ENCODE results near the gene TEX14.
"Not testable (repeated sequence)": the region's sequence is repeated elsewhere in the genome, so short reads cannot be mapped to it uniquely, and the experiment has no call there.

Gene TEX14

DNA sequence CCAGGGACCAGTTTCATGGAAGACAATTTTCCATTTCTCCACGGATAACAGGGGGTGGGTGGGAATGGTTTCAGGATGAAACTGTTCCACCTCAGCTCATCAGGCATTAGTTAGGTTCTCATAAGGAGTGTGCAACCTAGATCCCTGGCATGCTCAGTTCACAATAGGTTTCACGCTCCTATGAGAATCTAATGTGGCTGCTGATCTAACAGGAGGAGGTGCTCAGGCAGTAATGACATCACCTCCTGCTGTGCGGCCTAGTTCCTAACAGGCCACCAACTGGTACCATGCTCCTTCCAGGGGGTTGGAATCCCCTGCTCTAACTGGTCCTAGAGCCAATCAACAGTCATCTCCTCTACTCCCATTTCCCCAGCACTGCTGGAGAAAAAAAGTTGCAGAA, 19.9 kb downstream of the TEX14 start:
- 75 to 84% methylated on average over 2 to 3 of the region's 3 CpGs for WGBS, 2 experiments (ENCODE audit: insufficient coverage in 2 of 2)
- Histone ChIP-seq H3K4me3 (ENCODE audit: extremely low read depth, insufficient read depth, low read length, poor library complexity, severe bottlenecking) (no peak overlapping the region), H3K4me1 (ENCODE audit: control insufficient read depth, insufficient read depth, low read length, poor library complexity, severe bottlenecking) (no peaks in the 10 kb centered on the region), H3K9me3 (ENCODE audit: control insufficient read depth, low read length) (no peaks in the 10 kb centered on the region), H3K27ac (ENCODE audit: low read depth, low read length, severe bottlenecking) (no peak overlapping the region), H3K36me3 (ENCODE audit: control insufficient read depth, insufficient read depth, low read length) (no peaks in the 10 kb centered on the region)

DNA sequence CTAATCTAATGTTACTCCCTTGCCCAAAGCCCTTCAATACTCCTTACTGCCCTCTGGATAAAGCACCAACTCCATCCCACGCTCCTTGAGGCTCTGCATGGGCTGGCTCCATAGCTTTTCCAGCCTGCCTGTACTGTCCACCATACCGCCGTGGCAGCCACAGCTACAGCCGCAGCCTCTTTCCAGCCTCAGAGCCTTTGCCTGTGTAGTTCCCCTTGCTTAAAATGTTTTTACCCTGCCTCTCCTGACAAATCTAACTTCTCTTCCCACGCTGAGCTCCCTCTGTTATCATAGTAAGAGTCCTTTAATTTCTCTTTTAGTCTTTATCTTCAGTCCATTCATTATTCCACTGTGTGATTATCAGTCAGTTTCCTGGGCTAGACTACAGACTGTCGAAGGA, 22.0 kb downstream of the TEX14 start:
- Histone ChIP-seq H3K9me3 (ENCODE audit: control insufficient read depth, low read length) (no peaks in the 10 kb centered on the region), H3K27ac (ENCODE audit: low read depth, low read length, severe bottlenecking) (no peak overlapping the region), H3K4me3 (ENCODE audit: extremely low read depth, insufficient read depth, low read length, poor library complexity, severe bottlenecking) (no peak overlapping the region), H3K36me3 (ENCODE audit: control insufficient read depth, insufficient read depth, low read length) (no peaks in the 10 kb centered on the region), H3K4me1 (ENCODE audit: control insufficient read depth, insufficient read depth, low read length, poor library complexity, severe bottlenecking) (no peaks in the 10 kb centered on the region)
- 87 to 99% methylated on average over 4 to 6 of the region's 6 CpGs for WGBS, 2 experiments (ENCODE audit: insufficient coverage in 2 of 2)

DNA sequence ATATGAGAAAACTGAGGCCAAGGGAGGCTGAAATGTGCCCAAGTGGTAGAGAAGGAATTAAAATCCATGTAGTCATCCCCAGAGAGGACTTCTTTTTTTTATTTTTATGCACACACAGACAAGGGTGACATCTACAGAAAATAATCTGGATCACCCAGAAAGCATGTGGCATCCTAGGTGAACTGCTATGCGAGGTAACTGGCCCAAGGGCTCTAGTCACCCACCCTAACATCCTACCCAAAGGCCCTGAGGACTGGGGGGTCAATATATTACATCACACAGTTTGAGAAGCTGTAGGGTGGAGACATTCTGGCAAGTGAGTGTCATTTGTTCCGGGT, 23.3 kb downstream of the TEX14 start:
- Histone ChIP-seq H3K27ac (ENCODE audit: low read depth, low read length, severe bottlenecking) (no peak overlapping the region), H3K4me1 (ENCODE audit: control insufficient read depth, insufficient read depth, low read length, poor library complexity, severe bottlenecking) (no peaks in the 10 kb centered on the region), H3K9me3 (ENCODE audit: control insufficient read depth, low read length) (no peaks in the 10 kb centered on the region), H3K4me3 (ENCODE audit: extremely low read depth, insufficient read depth, low read length, poor library complexity, severe bottlenecking) (no peak overlapping the region), H3K36me3 (ENCODE audit: control insufficient read depth, insufficient read depth, low read length) (no peaks in the 10 kb centered on the region)
- 80 to 100% methylated on average over 1 of the region's 2 CpGs for WGBS, 2 experiments (ENCODE audit: insufficient coverage in 2 of 2)

DNA sequence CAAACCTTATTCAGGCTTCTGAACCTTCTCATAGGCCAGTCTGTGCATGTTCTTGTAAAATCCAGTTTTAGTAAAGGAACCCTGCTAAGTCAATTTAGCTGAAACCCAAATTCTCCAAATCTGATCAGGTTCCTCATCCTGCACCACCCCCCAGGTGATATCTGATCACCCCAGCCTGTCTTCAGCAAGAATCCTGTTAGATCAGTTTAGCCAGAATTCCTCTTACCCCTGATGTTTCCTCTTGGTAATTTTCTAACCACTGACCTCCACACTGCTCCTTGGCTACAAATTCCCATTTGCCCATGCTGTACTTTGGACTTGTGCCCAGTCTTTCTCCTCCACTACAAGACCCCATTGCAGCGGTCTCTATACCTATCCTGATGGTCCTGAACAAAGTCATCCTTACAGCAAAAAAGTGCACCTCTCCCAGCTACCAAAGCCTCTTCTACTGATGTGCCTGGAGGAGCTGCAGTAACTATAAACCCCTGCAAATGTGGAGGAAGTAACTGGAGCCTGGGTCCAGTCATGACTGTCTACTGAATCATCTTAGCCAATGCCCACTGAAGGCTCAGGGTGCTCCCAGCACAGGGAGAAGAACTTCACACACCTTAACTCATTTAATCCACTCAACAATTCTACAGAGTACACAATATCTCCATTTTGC, 23.8 kb downstream of the TEX14 start:
- Histone ChIP-seq H3K9me3 (ENCODE audit: control insufficient read depth, low read length) (no peaks in the 10 kb centered on the region), H3K4me3 (ENCODE audit: extremely low read depth, insufficient read depth, low read length, poor library complexity, severe bottlenecking) (no peak overlapping the region), H3K4me1 (ENCODE audit: control insufficient read depth, insufficient read depth, low read length, poor library complexity, severe bottlenecking) (no peaks in the 10 kb centered on the region), H3K27ac (ENCODE audit: low read depth, low read length, severe bottlenecking) (no peak overlapping the region), H3K36me3 (ENCODE audit: control insufficient read depth, insufficient read depth, low read length) (no peaks in the 10 kb centered on the region)
- WGBS, 2 experiments (ENCODE audit: insufficient coverage in 2 of 2), result 100% methylated on average over 1 of the region's 1 CpG; no CpG with 5 or more reads in 1 of the 2 experiments

DNA sequence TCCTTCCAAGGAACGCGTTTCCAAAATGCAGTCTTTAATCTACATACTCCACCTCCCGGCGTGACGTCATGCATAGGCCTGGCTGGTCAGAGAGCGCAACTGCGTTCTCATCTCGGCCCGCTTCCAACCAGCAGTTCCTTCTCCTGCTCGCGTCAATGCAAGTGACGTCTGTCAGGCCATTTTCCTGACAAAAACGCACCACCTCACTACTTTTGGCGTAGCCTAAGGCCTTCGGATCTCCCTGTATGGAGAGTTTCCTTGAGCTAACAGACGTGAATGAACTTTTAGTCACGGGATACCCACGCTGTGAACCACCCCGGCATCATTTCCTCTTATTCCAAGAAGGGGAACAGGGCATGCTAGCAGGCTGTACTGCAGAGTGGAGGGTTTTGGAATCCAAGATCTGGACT, 25.0 kb downstream of the TEX14 start:
- H3K36me3 ChIP-seq (ENCODE audit: control insufficient read depth, insufficient read depth, low read length), result no peaks in the 10 kb centered on the region
- no peaks in the 10 kb centered on the region for H3K4me1 ChIP-seq (ENCODE audit: control insufficient read depth, insufficient read depth, low read length, poor library complexity, severe bottlenecking)
- no peak overlapping the region for H3K4me3 ChIP-seq (ENCODE audit: extremely low read depth, insufficient read depth, low read length, poor library complexity, severe bottlenecking)
- WGBS, 2 experiments (ENCODE audit: insufficient coverage in 2 of 2), result 90 to 93% methylated on average over 17 of the region's 19 CpGs
- H3K27ac ChIP-seq (ENCODE audit: low read depth, low read length, severe bottlenecking), result no peak overlapping the region
- H3K9me3 ChIP-seq (ENCODE audit: control insufficient read depth, low read length), result no peaks in the 10 kb centered on the region

DNA sequence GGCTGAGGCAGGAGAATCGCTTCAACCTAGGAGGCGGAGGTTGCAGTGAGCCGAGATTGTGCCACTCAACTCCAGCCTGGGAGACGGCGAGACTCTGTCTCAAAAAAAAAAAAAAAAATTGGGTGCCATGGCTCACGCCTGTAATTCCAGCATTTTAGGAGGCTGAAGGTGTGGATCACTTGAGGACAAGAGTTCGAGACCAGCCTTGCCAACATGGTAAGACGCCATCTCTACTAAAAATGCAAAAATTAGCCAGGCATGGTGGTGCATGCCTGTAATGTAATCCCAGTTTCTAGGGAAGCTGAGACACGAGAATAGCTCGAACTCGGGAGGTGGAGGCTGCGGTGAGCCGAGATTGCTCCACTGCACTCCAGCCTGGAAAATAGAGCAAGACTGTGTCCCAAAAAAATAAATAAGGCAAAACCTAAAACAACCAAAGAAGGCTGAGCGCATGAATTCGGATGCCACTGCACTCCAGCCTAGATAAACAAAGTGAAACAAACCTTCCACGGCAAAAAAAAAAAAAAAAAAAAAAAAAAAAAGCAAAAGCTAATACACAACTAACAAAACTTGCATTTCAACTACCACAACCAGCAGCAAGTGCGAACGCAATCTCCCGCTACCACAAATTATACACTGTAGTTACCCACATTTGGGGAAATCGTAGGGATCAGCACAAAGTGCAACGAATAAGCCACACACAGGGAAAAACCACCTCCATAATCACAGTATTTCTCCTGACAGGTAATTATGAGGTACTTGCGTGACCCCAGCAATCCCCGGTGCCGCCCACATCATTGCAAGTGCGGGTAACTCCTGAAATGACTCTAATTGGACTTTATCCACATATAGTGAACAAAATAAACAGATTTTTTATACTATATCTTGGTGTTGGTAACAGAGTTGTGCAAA, 25.6 kb downstream of the TEX14 start:
- WGBS, 2 experiments (ENCODE audit: insufficient coverage in 2 of 2), result 89 to 93% methylated on average over 18 to 20 of the region's 25 CpGs
- no peak overlapping the region for H3K27ac ChIP-seq (ENCODE audit: low read depth, low read length, severe bottlenecking)
- H3K4me3 ChIP-seq (ENCODE audit: extremely low read depth, insufficient read depth, low read length, poor library complexity, severe bottlenecking), result no peak overlapping the region
- H3K9me3 ChIP-seq (ENCODE audit: control insufficient read depth, low read length), result no peaks in the 10 kb centered on the region
- no peaks in the 10 kb centered on the region for H3K4me1 ChIP-seq (ENCODE audit: control insufficient read depth, insufficient read depth, low read length, poor library complexity, severe bottlenecking)
- no peaks in the 10 kb centered on the region for H3K36me3 ChIP-seq (ENCODE audit: control insufficient read depth, insufficient read depth, low read length)

DNA sequence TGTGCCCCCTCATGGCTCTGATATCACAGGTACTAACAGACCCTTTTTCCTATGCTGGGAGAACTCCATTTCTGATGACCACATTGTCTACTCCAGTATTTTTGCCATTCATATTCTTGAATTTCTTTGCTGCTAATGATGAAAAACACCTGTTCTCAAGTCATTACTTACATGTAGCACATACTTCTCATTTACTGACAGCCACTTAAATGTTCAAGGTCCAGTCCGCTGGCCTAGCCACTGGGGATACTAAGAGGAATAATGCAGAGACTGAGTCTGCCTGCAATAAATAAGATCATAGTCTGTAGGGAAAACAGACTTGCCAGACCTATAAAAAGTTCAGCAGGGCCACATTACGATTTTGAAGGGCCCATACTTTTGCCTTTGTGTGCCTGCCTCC, 27.5 kb downstream of the TEX14 start:
- 100% methylated on average over 1 of the region's 2 CpGs for WGBS, 2 experiments (ENCODE audit: insufficient coverage in 2 of 2)
- Histone ChIP-seq H3K4me1 (ENCODE audit: control insufficient read depth, insufficient read depth, low read length, poor library complexity, severe bottlenecking) (no peaks in the 10 kb centered on the region), H3K36me3 (ENCODE audit: control insufficient read depth, insufficient read depth, low read length) (no peaks in the 10 kb centered on the region), H3K27ac (ENCODE audit: low read depth, low read length, severe bottlenecking) (no peak overlapping the region), H3K4me3 (ENCODE audit: extremely low read depth, insufficient read depth, low read length, poor library complexity, severe bottlenecking) (no peak overlapping the region), H3K9me3 (ENCODE audit: control insufficient read depth, low read length) (no peaks in the 10 kb centered on the region)

DNA sequence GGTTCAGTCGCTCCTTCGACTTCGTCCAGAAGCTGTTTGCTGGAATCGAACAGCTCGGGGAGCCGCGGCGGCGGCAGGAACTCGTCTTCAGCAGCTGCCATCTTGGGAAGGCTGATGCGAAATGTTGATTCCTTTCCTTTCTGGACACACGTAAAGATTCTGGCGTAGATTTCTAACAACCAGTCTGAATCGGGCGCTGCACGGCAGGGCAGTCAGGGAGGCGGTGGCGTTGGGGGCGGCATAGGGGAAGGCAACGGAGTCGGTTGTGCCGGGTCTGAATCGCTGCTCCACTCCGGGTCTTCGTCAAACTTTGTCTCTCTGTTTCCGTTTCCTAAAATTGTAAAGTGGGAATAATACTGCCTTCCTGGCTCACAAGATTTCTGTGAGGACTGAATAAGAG, 30.3 kb downstream of the TEX14 start:
- Histone ChIP-seq H3K4me3 (ENCODE audit: extremely low read depth, insufficient read depth, low read length, poor library complexity, severe bottlenecking) (no peak overlapping the region), H3K27ac (ENCODE audit: low read depth, low read length, severe bottlenecking) (no peak overlapping the region), H3K4me1 (ENCODE audit: control insufficient read depth, insufficient read depth, low read length, poor library complexity, severe bottlenecking) (no peaks in the 10 kb centered on the region), H3K9me3 (ENCODE audit: control insufficient read depth, low read length) (no peaks in the 10 kb centered on the region), H3K36me3 (ENCODE audit: control insufficient read depth, insufficient read depth, low read length) (no peaks in the 10 kb centered on the region)
- 93 to 96% methylated on average over 22 to 26 of the region's 26 CpGs for WGBS, 2 experiments (ENCODE audit: insufficient coverage in 2 of 2)

DNA sequence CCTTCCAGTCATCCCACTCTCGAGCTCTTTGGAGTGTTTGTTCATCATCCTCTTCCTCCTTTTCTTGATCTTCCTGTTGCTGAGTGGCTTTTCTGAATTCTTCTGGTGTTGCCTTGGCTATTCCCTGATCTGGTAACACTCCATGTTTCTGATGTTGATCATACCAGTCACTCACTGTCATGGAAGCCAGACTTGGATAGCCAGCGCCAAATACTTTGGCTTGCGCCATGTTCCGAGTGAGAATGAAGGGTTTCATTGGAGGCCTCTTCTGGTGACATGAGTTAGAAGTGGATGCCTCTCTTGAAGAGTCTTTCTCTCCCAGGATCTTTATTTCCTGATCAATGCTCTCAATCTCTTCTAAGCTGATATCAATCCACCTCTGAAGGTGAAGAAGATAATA, 31.2 kb downstream of the TEX14 start:
- H3K9me3 ChIP-seq (ENCODE audit: control insufficient read depth, low read length), result no peaks in the 10 kb centered on the region
- no peaks in the 10 kb centered on the region for H3K4me1 ChIP-seq (ENCODE audit: control insufficient read depth, insufficient read depth, low read length, poor library complexity, severe bottlenecking)
- 100% methylated on average over 1 of the region's 4 CpGs for WGBS, 2 experiments (ENCODE audit: insufficient coverage in 2 of 2)
- H3K27ac ChIP-seq (ENCODE audit: low read depth, low read length, severe bottlenecking), result no peak overlapping the region
- H3K36me3 ChIP-seq (ENCODE audit: control insufficient read depth, insufficient read depth, low read length), result no peaks in the 10 kb centered on the region
- H3K4me3 ChIP-seq (ENCODE audit: extremely low read depth, insufficient read depth, low read length, poor library complexity, severe bottlenecking), result no peak overlapping the region

DNA sequence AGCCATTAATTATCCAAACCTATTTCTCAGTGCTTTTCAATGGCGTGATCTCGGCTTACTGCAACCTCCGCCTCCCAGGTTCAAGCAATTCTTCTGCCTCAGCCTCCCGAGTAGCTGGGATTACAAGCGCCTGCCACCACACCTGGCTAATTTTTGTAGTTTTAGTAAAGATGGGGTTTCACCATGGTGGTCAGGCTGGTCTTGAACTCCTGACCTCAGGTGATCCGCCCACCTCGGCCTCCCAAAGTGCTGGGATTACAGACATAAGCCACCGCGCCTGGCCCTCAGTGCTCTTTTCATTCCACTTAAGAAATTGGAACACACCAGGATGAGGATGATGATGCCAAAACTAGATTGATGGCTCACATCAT, 32.1 kb downstream of the TEX14 start:
- peak overlapping the region; percentile 19 for H3K4me3 ChIP-seq (ENCODE audit: extremely low read depth, insufficient read depth, low read length, poor library complexity, severe bottlenecking)
- H3K9me3 ChIP-seq (ENCODE audit: control insufficient read depth, low read length); H3K4me1 ChIP-seq (ENCODE audit: control insufficient read depth, insufficient read depth, low read length, poor library complexity, severe bottlenecking); H3K36me3 ChIP-seq (ENCODE audit: control insufficient read depth, insufficient read depth, low read length): not testable (repeated sequence)
- WGBS, 2 experiments (ENCODE audit: insufficient coverage in 2 of 2), result 86% methylated on average over 5 to 9 of the region's 9 CpGs
- H3K27ac ChIP-seq (ENCODE audit: low read depth, low read length, severe bottlenecking), result peak overlapping the region; percentile 98
